WTC11 (cell line): ENCODE results near the gene CHST13.

Experiments
- CBFB ChIP-seq: sonication (generic); formaldehyde crosslinking; IDR thresholded peaks from 2 replicates; pipeline ENCODE4 v1.8.1; 2022; ENCODE audit warnings: mild to moderate bottlenecking, low read depth, missing genetic modification reagents
- NR2C2 ChIP-seq: sonication (generic); formaldehyde crosslinking; IDR thresholded peaks from 2 replicates; pipeline ENCODE4 v1.8.0; 2022; ENCODE audit warnings: mild to moderate bottlenecking, missing genetic modification reagents
- TEAD1 ChIP-seq: sonication (generic); formaldehyde crosslinking; IDR thresholded peaks from 2 replicates; pipeline ENCODE4 v1.8.0; 2022; ENCODE audit warnings: mild to moderate bottlenecking, missing genetic modification reagents
- TF ChIP-seq, protein P1 (sequence below): fragments of 200-600 bp; IDR thresholded peaks from 2 replicates; pipeline ENCODE4 v1.8.0; 2022; ENCODE audit warnings: antibody characterized with exemption
- TF ChIP-seq, protein P2 (sequence below): sonication (generic); formaldehyde crosslinking; IDR thresholded peaks from 2 replicates; pipeline ENCODE4 v1.8.0; 2023; ENCODE audit warnings: missing genetic modification reagents, mild to moderate bottlenecking, borderline replicate concordance

DNA sequence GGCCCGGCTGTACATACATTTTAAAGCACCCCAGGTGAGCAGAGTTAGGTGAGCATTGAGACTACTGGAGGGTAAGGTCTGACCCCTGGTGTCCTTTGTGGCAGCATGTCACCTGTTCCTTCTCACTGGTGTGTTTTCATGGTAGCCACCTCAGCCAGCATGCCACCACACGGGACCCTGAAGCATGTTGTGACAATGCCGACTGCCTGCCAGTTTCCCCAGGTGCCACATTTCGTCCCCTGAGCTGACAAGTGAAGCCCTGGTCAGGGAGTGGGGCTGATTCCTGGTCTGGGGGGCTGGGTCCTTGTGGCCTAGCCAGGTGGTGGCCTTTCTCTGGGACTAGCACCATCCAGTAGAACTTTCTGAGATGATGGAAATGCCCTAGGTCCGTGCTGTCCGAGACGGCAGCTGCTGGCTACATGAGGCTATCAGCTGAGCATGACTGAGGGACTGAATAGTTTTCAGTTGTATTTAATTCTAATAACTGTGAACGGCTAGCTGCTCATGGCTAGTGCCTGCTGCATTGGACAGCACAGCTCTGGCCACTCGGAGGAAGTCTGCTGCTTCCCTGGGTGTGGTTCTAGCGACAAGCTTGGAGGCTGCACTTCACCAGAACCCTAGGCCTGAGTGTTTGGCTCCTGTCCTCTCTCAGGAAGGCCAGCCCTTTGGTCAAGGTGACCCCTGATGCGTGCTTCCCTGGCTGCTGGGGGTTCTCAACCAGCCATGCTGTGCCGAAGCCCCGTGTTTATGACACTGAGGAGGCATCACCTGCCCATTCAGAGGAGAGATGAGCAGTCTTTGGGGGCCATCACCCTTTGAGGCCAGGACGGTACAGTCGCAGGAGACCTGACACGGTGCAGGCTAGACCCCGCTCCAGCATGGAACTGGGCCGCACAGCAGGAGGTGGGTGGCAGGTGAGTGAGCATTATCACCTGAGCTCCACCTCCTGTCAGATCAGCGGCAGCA, 30.9 kb downstream of the CHST13 start:
- TF ChIP-seq, protein P1, sequence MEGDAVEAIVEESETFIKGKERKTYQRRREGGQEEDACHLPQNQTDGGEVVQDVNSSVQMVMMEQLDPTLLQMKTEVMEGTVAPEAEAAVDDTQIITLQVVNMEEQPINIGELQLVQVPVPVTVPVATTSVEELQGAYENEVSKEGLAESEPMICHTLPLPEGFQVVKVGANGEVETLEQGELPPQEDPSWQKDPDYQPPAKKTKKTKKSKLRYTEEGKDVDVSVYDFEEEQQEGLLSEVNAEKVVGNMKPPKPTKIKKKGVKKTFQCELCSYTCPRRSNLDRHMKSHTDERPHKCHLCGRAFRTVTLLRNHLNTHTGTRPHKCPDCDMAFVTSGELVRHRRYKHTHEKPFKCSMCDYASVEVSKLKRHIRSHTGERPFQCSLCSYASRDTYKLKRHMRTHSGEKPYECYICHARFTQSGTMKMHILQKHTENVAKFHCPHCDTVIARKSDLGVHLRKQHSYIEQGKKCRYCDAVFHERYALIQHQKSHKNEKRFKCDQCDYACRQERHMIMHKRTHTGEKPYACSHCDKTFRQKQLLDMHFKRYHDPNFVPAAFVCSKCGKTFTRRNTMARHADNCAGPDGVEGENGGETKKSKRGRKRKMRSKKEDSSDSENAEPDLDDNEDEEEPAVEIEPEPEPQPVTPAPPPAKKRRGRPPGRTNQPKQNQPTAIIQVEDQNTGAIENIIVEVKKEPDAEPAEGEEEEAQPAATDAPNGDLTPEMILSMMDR = no peak
- TF ChIP-seq TEAD1 (CRISPR knock-in tag) (no peak), CBFB (CRISPR knock-in tag) (no peak), NR2C2 (CRISPR knock-in tag) (no peak)
- TF ChIP-seq, protein P2, sequence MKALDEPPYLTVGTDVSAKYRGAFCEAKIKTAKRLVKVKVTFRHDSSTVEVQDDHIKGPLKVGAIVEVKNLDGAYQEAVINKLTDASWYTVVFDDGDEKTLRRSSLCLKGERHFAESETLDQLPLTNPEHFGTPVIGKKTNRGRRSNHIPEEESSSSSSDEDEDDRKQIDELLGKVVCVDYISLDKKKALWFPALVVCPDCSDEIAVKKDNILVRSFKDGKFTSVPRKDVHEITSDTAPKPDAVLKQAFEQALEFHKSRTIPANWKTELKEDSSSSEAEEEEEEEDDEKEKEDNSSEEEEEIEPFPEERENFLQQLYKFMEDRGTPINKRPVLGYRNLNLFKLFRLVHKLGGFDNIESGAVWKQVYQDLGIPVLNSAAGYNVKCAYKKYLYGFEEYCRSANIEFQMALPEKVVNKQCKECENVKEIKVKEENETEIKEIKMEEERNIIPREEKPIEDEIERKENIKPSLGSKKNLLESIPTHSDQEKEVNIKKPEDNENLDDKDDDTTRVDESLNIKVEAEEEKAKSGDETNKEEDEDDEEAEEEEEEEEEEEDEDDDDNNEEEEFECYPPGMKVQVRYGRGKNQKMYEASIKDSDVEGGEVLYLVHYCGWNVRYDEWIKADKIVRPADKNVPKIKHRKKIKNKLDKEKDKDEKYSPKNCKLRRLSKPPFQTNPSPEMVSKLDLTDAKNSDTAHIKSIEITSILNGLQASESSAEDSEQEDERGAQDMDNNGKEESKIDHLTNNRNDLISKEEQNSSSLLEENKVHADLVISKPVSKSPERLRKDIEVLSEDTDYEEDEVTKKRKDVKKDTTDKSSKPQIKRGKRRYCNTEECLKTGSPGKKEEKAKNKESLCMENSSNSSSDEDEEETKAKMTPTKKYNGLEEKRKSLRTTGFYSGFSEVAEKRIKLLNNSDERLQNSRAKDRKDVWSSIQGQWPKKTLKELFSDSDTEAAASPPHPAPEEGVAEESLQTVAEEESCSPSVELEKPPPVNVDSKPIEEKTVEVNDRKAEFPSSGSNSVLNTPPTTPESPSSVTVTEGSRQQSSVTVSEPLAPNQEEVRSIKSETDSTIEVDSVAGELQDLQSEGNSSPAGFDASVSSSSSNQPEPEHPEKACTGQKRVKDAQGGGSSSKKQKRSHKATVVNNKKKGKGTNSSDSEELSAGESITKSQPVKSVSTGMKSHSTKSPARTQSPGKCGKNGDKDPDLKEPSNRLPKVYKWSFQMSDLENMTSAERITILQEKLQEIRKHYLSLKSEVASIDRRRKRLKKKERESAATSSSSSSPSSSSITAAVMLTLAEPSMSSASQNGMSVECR (CRISPR knock-in tag) = no peak
